Common myeloid progenitor, CD34-positive (primary cell): ENCODE data around the gene DIS3L.

Source experiments
- CTCF ChIA-PET: fragments of 350-600 bp; sonication (Branson Sonifier 250); formaldehyde crosslinking; loops from one replicate; lab custom pipeline; 2021; ENCODE audit warnings: antibody characterized with exemption; lab: Charles Lee
- POLR2A ChIA-PET: fragments of 350-600 bp; sonication (Branson Sonifier 250); formaldehyde crosslinking; loops from one replicate; lab custom pipeline; 2021; ENCODE audit warnings: antibody characterized with exemption; lab: Charles Lee
- DNase-seq, 3 donors: peaks; one replicate each; pipeline versions ENCODE4 v3.0.0 to v3.0.0-alpha.2; 2013
- H3K27ac ChIP-seq, 2 experiments: 1 replicate in 1 of 2; 2 replicates in 1 of 2; pipeline ENCODE4 v1.7.0; 2013; ENCODE audit warnings: inconsistent platforms in 2 of 2, low read length in 2 of 2, mild to moderate bottlenecking in 2 of 2, low read depth in 1 of 2, moderate library complexity in 1 of 2; ENCODE audit not compliant: severe bottlenecking in 2 of 2, insufficient read depth in 1 of 2, poor library complexity in 1 of 2
- H3K27me3 ChIP-seq, 5 experiments: replicated peaks in 2 of 5; 1 replicate in 3 of 5; 2 replicates in 2 of 5; pipeline versions ENCODE4 v1.6.1 to v1.7.0; 2013; ENCODE audit warnings: low read length in 4 of 5, mild to moderate bottlenecking in 2 of 5, moderate library complexity in 2 of 5, inconsistent platforms in 1 of 5; ENCODE audit not compliant: insufficient read depth in 5 of 5, control insufficient read depth in 4 of 5
- H3K36me3 ChIP-seq, 4 experiments: 1 replicate in 2 of 4; 2 replicates in 2 of 4; pipeline versions ENCODE4 v1.6.1 to v1.7.0; 2013; ENCODE audit warnings: low read length in 3 of 4, control low read depth in 1 of 4, mild to moderate bottlenecking in 1 of 4; ENCODE audit not compliant: control insufficient read depth in 4 of 4, insufficient read depth in 4 of 4
- H3K4me1 ChIP-seq, 4 experiments: 1 replicate in 3 of 4; 2 replicates in 1 of 4; pipeline versions ENCODE4 v1.6.1 to v1.7.1; 2013; ENCODE audit warnings: low read length in 3 of 4, mild to moderate bottlenecking in 3 of 4, control low read depth in 1 of 4, inconsistent platforms in 1 of 4, moderate library complexity in 1 of 4; ENCODE audit not compliant: control insufficient read depth in 4 of 4, insufficient read depth in 4 of 4; ENCODE audit errors: control extremely low read depth in 1 of 4
- H3K4me3 ChIP-seq, 7 experiments: 1 replicate in 4 of 7; 2 replicates in 3 of 7; pipeline versions ENCODE4 v1.5.1 to v1.7.0; 2013; ENCODE audit warnings: mild to moderate bottlenecking in 7 of 7, low read length in 6 of 7, moderate library complexity in 6 of 7, inconsistent platforms in 2 of 7, low read depth in 2 of 7, control low read depth in 1 of 7; ENCODE audit not compliant: insufficient read depth in 4 of 7, control insufficient read depth in 1 of 7; ENCODE audit errors: extremely low read depth in 1 of 7
- H3K9me3 ChIP-seq, 5 experiments: 1 replicate in 4 of 5; 2 replicates in 1 of 5; pipeline versions ENCODE4 v1.6.1 to v1.7.1; 2013; ENCODE audit warnings: low read length in 4 of 5, mild to moderate bottlenecking in 2 of 5, inconsistent platforms in 1 of 5, low read depth in 1 of 5, moderate library complexity in 1 of 5; ENCODE audit not compliant: control insufficient read depth in 4 of 5, insufficient read depth in 2 of 5; ENCODE audit errors: control extremely low read depth in 1 of 5
- WGBS: methylation state at CpG from one replicate; pipeline ENCODE4 v1.1.5; 2013; ENCODE audit not compliant: insufficient coverage; 5-methylcytosine and 5-hydroxymethylcytosine counted together

The DIS3L gene

DNA sequence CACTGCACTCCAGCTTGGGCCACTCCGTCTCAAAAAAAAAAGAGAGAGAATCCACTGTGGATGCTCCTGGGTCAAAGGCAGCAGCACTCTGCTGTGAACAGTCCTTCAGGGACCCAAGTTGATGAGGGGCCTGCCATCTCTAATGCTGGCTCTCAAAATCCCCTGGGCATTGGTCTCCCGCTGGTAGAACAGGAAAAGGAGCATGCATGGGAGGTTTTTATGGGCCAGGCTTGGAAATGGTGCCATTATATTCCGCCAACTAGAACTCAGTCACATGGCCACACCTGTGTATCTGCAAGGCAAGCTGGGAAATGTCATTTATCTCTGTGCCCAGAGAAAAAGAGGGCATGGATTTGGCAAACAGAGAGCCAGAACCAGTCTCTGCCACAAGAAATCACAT, 3.4 kb upstream of the DIS3L start:
- no peaks in the 10 kb centered on the region for H3K27me3 ChIP-seq
- H3K4me1 ChIP-seq = peaks cover 13 to 41% (median 28%) of the 10 kb centered on the region in 4 experiments
- H3K4me3 ChIP-seq = no peak overlapping the region
- WGBS = 96% methylated on average over 3 of the region's 3 CpGs
- ChIA-PET CTCF (interaction anchor here (1.2 kb wide), 1 partner anchor 40 kb away, joined by 3 read pairs; no protein-coding TSS in a partner anchor), POLR2A (no interaction called here)
- H3K9me3 ChIP-seq = no peaks in the 10 kb centered on the region
- H3K27ac ChIP-seq = no peak overlapping the region
- no peaks in the 10 kb centered on the region for H3K36me3 ChIP-seq
- DNase-seq = no peak

DNA sequence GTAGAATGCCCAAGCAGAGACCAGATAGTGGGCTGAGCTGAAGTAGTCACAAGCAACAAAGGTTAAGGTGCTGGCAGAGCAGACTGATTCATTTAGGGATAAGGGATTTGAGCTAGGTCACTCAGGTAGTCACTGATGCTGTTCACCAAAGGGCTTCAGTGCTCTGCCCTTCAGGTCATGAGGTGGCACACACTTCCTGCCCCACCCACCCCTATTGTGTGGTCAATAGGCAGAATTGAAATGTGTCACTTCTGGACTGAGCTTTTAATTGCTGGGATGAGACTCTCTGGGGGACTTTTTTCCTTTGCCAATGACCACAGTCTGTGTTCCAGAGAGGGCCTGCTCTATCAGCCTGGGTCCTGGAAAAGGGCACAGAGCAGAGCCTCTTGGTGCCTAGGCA, 2.9 kb upstream of the DIS3L start:
- CTCF ChIA-PET = interaction anchor here (1.2 kb wide), 1 partner anchor 40 kb away, joined by 3 read pairs; no protein-coding TSS in a partner anchor

DNA sequence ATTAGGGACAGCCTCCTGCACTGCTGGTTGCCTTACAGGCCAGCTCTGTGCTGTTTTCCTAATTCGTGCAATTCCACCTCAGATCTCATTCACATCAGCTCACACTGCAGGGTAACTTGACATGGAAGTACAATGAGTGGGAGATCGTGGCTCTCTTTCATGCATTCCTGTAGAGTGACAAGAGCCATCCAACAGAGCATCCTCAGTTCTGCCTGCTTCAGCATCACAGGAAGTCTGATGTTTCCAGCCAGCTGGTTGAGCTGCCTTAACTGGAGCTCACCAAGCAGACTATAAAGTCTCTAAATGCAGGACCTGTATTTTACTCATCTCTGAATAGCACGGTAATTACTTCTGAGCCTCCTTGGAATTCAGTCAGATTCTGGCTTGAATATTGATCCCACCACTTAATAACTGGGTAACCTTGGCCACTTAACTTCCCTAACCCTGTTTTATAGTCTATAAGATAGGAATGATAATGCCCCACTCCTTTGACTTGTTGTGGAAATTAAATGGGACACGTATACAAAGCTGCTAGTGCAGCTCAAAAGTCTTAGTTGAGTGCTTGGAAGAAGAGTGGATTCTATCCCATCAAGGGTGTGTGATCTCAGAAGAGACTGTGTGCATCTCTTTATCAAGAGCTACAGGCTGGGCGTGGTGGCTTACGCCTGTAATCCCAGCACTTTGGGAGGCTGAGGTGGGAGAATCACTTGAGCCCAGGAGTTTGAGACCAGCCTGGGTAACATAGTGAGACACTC, 1.4 kb upstream of the DIS3L start:
- Histone ChIP-seq H3K27ac (peak overlapping the region in 1 of 2 experiments; percentile 90), H3K9me3 (no peaks in the 10 kb centered on the region), H3K4me3 (peak overlapping the region in 4 of 7 experiments; percentile 69 to 89 (median 74)), H3K27me3 (no peaks in the 10 kb centered on the region), H3K4me1 (peaks cover 17 to 40% (median 28%) of the 10 kb centered on the region in 4 experiments), H3K36me3 (peaks cover 0 to 4% (median 0%) of the 10 kb centered on the region in 4 experiments)
- POLR2A ChIA-PET = interaction anchor here (0.5 to 0.6 kb wide), 3 partner anchors 180 to 1701 kb away, joined by 3 read pairs; no protein-coding TSS in a partner anchor
- DNase-seq = no peak
- 92% methylated on average over 4 of the region's 6 CpGs for WGBS
- CTCF ChIA-PET = interaction anchor here (0.8 to 1.2 kb wide), 2 partner anchors 205 to 207 kb away, joined by 3 read pairs; no protein-coding TSS in a partner anchor

More for the DNA sequence above, 2.9 kb upstream of the DIS3L start:
- Histone ChIP-seq H3K27ac (no peak overlapping the region), H3K27me3 (no peaks in the 10 kb centered on the region), H3K9me3 (no peaks in the 10 kb centered on the region), H3K36me3 (no peaks in the 10 kb centered on the region), H3K4me1 (peaks cover 17 to 43% (median 30%) of the 10 kb centered on the region in 4 experiments), H3K4me3 (no peak overlapping the region)
- POLR2A ChIA-PET = no interaction called here
- no peak for DNase-seq

DNA sequence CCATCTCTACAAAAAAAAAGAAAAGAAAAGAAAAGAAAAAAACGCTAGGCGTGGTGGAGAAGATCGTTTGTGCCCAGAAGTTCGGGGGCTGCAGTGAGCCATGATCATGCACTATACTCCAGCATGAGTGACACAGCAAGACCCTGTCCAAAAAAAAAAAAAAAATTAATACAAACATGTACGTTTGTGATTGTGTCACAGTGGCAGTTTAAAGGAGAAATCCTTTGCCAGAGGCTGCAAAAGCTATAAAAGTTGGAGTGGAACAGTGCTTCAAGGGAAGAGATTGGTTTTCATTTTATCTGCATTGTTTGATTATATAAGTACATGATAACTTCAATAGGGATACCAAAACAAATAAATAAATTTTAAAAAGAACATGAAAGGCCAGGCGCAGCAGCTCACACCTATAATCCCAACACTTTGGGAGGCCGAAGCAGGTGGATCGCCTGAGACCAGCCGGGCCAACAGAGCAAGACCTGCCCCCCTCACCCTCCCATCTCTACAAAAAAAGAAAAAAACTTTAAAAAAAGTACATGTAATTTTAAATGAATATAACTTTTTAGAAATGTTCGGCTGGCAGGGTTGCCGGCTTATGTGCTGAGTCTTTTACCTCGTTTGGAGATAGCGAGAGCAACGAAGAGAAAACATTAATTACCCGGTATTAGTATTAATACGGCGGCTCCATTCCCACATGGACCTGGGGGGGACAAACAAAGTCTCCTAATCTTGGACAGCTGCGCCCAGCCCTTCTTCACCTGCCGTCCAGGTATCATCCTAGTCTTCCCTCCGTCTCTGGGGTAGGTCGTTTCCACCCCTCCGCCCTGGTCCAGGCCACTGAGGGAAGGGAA, 573 bp upstream of the DIS3L start:
- POLR2A ChIA-PET = no interaction called here
- WGBS = 10% methylated on average over 11 of the region's 22 CpGs

DNA sequence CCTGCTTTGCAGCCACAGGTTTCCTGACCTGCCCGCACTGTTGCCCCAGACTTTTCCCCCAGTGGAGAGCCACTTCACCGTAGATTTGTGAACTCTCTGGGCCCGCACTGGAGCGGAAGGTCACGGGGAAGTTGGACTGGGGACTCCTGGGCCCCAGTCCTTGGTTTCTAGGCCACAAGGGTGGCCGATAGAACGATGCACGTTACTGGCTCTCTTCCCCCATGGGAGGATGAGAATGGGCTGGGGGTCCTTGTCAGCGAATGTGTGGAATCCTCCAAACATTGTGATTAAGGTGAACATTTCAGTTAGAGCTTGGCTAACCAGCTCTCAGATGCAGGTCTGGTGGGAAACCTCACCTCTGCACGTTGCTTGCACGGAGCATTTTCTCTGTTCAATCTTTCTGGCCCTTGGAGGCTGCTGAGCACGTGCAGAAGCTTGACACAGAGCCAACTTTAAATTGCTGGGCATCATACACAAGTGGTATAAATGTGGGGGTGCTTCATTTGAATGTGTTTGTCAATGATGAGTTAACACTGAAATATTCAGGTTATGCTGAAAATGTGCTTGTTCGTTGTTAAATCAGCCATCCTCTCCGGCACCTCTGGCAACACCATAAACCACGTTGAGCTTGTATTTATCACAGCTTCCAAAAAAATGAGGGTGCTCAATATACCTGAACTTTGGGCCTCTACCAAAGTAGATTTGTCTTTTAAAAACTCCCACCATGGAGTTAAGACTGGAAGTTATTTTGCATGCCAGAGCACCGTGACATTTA, 976 bp downstream of the DIS3L start:
- Histone ChIP-seq H3K9me3 (no peaks in the 10 kb centered on the region), H3K27ac (peak overlapping the region; percentile 71 to 90), H3K4me3 (peak overlapping the region; percentile 53 to 89 (median 69)), H3K27me3 (no peaks in the 10 kb centered on the region), H3K36me3 (peaks cover 0 to 22% (median 7%) of the 10 kb centered on the region in 4 experiments), H3K4me1 (peaks cover 17 to 40% (median 27%) of the 10 kb centered on the region in 4 experiments)
- peak in 2 of 3 donors; percentile 53 to 64 for DNase-seq
- WGBS = 2% methylated on average over 13 of the region's 16 CpGs
- ChIA-PET CTCF (interaction anchor here (0.5 to 1.3 kb wide), 4 partner anchors 10 to 28 kb away, joined by 3 to 4 read pairs (median 4); no protein-coding TSS in a partner anchor), POLR2A (interaction anchor here (0.6 to 1.2 kb wide), 2 partner anchors 10 to 430 kb away, joined by 3 read pairs; no protein-coding TSS in a partner anchor)

More for the DNA sequence above, 573 bp upstream of the DIS3L start:
- H3K4me3 ChIP-seq = peak overlapping the region; percentile 53 to 89 (median 69)
- no peaks in the 10 kb centered on the region for H3K27me3 ChIP-seq
- H3K4me1 ChIP-seq = peaks cover 17 to 40% (median 27%) of the 10 kb centered on the region in 4 experiments
- no peaks in the 10 kb centered on the region for H3K9me3 ChIP-seq
- H3K36me3 ChIP-seq = peaks cover 0 to 8% (median 1%) of the 10 kb centered on the region in 4 experiments
- CTCF ChIA-PET = interaction anchor here (1.2 kb wide), 1 partner anchor 204 kb away, joined by 3 read pairs; no protein-coding TSS in a partner anchor
- peak in 2 of 3 donors; percentile 73 to 80 for DNase-seq
- H3K27ac ChIP-seq = peak overlapping the region; percentile 86 to 90

DNA sequence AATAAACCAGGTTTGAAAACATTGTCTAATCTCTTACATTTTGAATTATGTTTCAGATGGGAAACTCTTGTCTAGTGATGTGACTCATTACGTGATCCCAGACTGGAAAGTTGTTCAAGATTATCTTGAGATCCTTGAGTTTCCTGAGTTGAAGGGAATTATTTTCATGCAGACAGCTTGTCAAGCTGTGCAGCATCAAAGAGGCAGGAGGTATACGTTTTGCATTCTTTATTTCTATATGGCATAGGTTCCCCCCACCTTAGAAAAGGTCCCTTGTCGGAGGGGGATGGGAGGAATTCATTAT, 1.5 kb downstream of the DIS3L start:
- CTCF ChIA-PET = interaction anchor here (0.5 to 1.3 kb wide), 4 partner anchors 9 to 27 kb away, joined by 3 to 4 read pairs (median 4); no protein-coding TSS in a partner anchor
- WGBS = no CpG with 5 or more reads among the region's 3 CpGs
- POLR2A ChIA-PET = no interaction called here
- Histone ChIP-seq H3K36me3 (peaks cover 0 to 25% (median 7%) of the 10 kb centered on the region in 4 experiments), H3K4me1 (peaks cover 17 to 40% (median 27%) of the 10 kb centered on the region in 4 experiments), H3K27me3 (no peaks in the 10 kb centered on the region), H3K9me3 (no peaks in the 10 kb centered on the region), H3K4me3 (peak overlapping the region in 3 of 7 experiments; percentile 69 to 89 (median 74)), H3K27ac (peak overlapping the region in 1 of 2 experiments; percentile 90)
- DNase-seq = no peak
